ENCODE measurements around the gene MAPRE3.
A peak's percentile ranks its signal among the peaks of the same experiment; 100 is the strongest.

The MAPRE3 gene

DNA sequence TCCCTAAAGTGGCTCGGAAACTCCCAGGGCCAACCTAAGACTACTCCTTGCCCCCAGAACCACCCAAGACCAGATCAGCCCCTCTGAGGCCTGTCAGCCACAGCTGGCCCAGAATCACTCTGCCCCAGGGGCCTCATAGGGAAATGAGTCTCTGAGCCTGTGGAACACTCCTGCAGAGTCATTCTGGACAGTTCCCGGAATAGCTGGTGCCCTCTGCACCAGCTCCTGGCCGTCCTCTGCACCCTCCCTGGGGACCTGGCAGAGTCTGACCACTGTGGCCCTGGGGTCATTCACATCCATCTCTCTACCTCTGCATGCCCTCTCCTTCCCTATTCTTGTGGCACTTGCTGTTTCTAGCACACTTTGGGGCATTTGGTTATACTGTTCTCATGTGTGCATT, 47.7 kb downstream of the MAPRE3 start:
- no peak for DNase-seq

DNA sequence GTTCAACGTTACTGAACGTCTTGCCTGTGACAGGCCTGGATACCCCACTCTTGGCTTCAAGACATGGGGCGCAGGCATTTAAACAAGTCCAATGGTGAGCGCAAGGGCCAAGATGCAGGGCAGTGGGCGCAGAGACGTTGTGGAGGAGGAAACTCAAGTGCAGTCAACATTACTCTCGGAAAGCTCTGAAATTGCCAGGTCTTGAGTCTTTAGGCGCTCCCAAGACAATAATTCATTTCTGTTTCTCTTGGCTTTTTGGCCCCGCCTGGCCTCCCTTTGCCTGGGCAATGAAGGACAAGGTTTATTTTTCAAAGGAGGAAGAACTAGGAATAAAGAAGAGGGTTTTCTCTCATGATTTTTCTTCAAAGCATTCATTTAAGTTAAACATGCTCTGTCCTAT, 49.0 kb downstream of the MAPRE3 start:
- DNase-seq, result no peak

DNA sequence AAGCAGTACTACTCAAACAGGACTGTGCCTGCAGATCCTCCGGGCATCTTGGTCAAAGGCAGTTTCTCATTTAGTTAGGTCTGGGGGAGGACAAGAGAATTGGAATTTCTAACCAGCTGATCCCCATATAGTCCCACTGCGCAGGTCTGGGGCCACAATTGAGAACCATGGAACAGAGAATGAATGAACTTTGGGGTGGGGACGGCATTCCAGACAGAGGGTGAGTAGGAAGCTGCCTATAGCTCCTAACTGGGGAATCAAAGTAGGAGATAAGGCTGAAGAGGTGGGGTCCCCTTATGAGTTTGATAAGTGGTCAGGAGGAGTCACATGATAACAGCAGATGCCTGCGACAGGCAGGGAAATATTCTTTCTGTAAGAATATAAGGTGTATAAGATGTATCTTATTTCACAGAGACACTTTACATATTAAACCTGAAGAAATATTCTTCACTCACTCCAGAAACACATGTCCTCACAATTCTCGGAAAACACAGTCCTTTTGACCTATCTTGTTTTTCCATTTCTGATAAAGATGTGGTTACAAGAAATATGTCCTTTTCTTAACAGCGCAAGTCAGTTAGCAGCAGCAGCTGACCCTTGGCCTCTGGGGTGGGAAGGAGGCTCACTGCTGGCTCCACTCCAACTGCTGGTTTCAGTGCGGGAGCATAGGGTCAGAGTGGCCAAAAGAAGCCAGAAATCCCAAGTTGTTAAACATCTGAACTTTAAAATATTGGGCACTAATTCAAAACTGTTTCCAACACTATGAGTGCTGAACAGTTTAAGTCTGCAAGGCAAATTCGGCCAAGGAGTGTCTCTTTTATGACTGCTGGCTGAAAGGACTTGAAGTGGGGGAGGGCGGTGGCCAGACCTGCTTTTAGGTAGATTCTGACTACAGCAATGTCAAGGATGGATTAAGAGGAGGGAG, 49.8 kb downstream of the MAPRE3 start:
- no peak for DNase-seq

DNA sequence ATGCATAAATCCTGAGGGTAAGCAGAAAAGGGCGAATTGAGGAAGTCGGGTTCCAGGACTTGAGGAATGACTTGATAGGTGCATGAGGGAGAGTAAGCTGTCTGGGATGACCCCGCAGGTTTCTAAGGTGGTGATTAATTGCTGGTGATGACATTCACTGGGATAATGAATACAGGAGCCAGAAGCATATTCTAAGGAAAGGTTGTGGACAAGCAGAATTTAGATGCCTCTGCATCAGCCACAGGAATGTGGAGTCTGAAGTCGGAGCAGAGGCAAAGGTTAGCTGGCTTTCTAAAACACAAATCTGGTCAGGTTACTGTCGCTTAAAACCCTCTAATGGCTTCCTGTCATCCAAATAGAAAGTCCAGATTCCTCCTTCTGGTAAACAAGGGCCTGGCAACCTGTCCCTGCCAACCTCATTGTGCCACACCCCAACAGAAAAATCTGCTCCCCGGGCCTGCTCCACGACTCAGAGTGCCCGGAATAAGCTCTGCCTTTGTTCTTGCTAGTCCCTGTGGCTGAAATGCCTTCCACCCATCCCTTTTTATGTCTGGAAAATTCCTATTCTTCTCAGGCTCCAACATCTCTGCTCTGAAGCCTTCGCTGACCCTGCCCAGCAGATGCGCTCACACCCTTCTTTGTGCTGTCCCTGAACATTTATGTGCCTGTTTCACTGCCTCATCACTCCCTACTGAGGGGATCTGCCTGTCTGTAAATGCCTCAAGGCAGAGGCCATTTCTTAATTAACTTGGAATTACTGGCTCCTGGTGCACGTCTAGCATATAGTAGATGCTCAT, 51.0 kb downstream of the MAPRE3 start:
- DNase-seq, result no peak

DNA sequence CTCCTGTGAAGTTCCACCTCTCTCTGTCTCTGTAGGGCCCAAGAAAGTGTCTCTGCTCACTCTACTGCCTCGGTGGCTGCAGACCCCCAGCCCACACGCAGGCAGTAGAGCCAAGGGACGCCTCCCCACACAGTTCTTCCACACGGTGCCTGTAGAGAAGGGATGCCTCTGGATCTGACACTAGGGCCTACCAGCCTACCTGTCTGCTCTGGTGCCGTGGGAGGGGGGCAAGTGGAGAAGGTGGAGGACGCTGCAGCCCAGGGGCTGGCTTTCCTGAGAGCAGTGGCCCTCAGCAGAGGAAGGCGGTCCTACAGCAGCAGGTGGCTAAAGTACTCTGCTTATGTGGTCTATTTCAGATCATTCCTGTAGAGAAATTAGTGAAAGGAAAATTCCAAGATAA, 53.3 kb downstream of the MAPRE3 start:
- no peak for DNase-seq

DNA sequence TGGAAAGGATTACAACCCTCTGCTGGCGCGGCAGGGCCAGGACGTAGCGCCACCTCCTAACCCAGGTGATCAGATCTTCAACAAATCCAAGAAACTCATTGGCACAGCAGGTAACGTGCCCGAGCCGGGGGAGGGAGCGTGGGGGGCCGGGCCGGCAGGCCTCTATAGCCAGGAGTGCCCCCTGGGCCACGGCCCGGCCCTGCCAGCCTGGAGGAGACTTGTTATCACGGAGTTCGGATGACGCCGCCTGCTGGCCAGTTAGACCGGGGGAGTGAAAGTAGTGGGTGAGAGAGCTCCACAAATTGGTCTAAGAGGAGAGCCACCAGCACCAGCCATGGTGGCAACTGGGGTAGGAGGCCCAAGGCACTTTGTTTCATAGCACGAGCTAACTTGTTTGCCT, 53.8 kb downstream of the MAPRE3 start:
- DNase-seq, result no peak

DNA sequence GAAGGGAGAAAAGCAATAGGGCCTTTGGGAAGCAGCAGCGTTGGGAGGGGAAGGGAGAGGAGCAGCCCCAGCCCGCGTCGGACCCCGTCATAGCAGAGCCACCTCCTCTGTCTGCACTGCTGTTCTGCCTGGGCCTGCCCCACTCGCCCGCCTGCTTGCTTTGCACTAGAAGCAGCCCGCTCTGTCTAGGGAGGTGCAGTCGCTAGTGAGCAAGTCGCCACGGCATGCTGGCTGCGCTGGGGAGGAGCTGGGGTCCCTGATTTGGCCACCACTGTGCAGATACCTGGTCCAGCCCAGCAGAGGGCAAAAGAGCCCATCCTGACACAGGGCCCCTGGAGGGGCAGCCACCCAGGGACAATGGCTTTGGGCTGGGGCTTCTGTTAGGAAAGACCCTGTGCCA, 54.4 kb downstream of the MAPRE3 start:
- DNase-seq, result no peak

DNA sequence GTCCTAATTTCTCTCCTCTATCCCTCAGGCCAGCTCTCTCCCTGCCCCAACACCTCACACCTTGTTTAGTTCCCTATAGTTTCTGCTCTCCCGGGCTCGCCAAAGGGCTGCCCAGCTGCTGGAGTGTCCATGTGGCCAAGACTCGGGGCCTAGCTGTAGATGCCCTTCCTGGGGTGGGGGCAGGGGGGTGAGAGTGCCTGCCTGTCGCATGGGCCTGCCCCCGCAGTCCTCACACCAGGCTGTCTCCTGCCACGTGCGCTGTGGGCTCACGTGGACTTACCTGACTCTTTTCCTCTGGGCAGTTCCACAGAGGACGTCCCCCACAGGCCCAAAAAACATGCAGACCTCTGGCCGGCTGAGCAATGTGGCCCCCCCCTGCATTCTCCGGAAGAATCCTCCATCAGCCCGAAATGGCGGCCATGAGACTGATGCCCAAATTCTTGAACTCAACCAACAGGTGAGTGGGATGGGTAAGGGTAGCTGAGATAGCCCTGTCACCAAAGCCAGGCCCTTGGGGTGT, 54.9 kb downstream of the MAPRE3 start:
- no peak for DNase-seq

DNA sequence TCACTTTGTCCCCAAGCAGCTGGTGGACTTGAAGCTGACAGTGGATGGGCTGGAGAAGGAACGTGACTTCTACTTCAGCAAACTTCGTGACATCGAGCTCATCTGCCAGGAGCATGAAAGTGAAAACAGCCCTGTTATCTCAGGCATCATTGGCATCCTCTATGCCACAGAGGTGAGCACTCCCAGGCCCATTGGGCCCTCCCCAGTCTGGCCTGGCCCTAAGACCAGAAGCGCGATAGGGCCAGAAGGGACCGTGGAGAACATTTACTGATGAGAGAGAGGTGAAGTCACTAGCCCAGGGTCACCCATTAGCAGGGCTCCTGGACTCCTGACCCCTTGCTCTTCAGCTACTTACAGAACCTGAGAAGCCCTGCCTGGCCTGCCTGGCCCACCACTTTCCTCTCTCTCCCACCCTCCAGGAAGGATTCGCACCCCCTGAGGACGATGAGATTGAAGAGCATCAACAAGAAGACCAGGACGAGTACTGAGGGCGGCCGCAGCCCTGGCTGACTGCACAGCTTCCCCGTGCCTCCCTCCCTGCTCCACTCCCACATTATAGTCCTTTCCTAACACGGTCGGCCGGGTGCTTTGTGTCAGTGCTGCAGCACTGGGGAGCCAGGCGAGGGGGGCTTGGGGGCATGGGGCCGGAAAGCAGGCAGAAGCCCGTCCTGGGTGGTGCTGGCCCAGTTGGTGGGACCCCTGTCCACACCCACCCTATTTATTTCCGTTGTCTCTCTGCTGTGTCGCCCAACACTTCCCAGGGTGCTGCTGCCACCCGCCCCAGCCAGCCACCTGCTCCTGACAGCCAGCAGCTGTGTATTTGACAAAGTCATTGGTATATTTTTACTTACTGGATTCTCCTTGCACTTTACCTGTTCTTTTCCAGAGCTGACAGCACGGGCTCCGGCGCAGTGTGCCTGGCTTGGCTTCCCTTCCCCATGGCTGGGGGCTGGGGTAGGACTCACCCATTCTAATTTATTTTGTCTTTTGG, 55.7 kb downstream of the MAPRE3 start:
- no peak for DNase-seq

DNA sequence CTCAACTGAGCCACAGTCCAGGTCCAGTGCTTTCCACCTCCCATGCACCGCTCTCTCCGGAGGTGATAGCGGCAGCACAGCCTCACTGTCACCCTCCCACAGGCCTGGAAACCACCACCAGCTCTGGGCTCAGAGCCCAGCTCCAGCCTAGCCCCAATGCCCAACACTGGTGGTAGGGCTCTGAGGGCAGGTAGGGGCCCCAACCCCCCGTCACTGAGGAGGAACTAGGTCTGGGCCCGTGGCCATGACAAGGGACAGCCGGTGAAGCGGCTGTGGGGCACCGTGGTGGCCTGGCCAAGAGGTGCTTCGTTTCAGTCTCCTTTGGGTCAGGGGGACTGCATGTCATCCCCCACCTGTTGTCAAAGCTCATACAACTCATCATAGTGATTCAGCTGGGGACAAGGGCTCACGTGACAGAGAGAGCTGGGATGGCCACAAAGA, 56.8 kb downstream of the MAPRE3 start:
- no peak for DNase-seq

DNA sequence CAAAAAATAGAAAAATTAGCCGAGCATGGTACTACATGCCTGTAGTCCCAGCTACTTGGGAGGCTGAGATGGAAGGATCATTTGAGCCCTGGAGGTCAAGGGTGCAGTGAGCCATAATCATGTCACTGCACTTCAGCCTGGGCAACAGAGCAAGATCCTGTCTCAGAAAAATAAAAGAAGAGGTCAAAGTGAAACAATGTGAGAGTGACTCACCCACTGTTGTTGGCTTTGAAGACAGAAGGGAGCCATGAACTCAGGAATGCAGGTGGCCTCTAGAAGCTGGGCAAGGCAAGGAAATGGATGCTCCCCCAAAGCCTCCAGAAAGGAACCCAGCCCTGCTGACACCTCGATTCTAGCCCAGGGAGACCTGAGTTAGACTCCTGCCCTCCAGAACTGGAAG, 58.6 kb downstream of the MAPRE3 start:
- no peak for DNase-seq

DNA sequence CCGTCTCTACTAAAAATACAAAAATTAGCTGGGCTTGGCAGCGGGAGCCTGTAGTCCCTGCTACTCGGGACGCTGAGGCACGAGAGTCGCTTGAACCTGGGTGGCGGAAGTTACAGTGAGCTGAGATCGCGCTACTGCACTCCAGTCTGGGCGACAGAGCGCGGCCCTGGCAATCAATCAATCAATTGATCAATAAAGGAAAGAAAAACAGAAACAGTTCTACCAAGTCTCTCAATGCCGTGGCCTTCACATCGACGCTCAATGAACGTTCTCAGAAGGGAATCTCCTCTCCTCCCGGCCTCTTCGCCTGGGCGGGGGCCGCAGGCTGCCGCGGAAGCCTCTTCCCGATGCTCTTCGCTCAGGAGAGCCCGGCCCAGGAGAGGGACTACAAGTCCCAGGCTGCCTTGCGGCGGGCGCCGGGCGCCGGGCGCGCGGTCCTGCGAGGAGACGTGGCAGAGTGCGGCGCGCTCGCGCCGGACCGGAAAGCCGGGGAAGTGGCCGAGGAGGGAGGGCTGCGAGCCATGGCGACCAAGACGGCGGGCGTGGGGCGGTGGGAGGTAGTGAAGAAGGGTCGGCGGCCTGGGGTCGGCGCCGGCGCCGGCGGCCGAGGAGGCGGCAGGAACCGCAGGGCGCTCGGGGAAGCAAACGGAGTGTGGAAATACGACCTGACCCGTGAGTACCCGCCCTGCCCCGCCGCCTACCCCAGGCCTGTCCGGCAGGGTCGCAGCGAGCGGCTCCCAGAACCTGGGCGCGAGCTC, 62.2 kb downstream of the MAPRE3 start, which contains the start of gene TMEM214:
Gene TMEM214 (plus strand): TSS at position 471 of the 758 bp plus-strand sequence. CDS start 51 bp downstream, at position 522.
- peak; percentile 68 for DNase-seq

DNA sequence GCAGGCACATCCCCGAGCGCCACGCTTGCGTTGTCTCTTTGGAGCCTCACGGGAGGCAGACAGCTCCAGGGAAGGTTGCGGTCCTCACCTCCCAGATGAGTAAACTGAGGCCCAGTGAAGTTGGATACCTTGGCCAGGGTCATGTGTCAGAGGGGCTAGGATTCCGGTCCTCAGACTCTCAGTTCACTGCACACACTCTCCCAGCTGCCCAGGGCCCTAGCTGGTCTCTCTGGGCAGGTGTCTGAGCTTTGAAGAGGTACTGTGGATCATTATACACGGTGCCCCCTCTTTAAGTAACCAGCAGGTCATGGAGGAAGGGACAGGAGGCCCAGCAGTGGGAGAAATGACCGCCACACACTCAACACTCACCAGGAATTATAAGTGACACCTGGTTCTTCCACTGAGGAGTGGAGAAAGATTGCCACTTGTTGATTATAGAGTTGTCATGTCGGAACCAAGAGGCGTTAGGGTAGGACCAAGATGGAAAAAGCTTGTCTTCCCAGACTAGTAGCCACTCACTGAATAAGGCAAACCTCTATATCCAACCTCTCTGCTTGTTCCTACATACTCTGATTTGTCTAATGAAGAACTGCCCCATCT, 62.9 kb downstream of the MAPRE3 start:
- no peak for DNase-seq

DNA sequence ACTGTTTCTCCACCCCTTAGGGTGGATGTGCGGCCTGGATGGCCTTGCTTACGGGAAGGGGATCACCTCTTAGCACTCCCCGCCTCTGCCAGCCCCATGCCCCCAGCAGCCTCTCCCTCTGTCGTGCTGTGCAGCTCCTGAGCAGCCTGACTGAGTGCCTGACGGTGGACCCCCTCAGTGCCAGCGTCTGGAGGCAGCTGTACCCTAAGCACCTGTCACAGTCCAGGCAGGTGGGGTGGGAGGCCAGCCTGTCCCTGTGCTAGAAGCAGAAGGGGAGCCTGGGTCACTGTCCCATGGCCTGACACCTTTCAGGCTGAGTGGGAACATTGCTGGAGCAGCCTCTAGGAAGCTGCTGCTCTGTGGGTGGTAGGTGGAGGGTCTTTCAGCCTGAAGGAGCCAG, 67.6 kb downstream of the MAPRE3 start:
- no peak for DNase-seq

DNA sequence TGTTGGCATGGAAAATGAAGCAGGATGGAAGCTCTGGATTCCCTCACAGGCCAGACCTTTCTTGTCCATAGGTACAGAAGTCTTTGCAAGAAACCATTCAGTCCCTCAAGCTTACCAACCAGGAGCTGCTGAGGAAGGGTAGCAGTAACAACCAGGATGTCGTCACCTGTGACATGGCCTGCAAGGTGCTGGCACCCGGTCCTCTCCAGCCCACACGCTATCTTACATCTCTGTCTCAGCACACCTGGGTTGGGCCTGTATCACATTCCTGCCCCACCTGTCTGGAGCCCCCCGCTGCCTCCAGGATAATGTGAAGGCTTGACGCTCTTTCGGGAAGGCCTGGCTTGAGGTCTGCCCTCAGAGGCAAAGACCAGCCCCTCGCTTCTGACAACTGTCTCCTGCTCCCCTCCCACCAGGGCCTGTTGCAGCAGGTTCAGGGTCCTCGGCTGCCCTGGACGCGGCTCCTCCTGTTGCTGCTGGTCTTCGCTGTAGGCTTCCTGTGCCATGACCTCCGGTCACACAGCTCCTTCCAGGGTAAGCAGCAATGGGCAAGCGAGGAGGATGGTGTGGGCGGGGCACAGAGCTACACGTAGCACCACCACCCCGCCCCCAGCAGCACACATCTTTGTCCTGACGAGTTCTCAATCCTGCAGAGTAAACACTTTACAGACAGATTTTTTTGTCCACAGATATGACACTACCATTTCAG, 68.3 kb downstream of the MAPRE3 start:
- DNase-seq, result no peak

DNA sequence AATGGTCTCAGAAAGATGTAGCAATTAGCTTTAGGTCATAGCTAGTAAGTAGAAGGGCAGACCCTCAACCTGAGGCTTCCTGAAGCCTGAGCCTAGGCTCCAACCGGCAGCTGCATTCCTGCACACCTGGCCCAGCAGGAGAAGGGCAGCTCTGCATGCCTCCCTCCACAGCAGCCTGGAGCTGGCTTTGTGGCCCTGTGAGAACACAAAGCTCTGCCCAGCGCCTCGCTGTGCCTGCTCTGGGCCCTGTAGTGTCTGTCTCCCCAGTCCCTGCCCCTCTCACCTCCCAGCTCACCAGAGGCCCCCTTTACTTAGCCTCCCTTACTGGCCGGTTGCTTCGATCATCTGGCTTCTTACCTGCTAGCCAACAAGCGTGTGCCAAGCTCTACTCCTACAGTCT, 69.0 kb downstream of the MAPRE3 start:
- no peak for DNase-seq

DNA sequence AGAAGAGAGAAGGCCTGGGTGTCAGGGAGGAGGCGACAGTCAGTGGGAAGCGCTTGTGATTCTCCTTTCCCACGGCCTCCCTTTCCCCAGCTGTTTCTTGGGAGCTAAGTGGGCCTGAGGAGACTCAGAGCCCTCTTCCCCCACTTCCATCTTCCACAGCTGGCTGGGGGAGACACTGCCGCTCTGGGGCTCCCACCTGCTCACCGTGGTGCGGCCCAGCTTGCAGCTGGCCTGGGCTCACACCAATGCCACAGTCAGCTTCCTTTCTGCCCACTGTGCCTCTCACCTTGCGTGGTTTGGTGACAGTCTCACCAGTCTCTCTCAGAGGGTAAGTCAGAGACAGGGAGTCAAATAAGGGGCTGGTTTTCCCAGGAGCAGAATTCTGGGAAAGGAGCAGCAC, 69.4 kb downstream of the MAPRE3 start:
- DNase-seq, result no peak

DNA sequence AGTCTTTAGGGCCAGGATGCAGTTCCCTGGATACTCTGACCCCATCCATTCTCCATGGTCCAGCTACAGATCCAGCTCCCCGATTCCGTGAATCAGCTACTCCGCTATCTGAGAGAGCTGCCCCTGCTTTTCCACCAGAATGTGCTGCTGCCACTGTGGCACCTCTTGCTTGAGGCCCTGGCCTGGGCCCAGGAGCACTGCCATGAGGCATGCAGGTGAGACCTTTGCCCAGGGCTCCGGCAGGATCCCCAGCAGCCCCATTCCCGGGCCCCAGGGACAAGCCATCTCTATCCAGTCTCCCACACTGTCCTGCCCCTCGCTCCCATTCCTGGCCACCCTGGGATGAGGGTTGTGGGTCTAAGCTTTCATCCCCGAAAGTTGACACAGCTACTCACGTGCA, 69.8 kb downstream of the MAPRE3 start:
- DNase-seq, result no peak

DNA sequence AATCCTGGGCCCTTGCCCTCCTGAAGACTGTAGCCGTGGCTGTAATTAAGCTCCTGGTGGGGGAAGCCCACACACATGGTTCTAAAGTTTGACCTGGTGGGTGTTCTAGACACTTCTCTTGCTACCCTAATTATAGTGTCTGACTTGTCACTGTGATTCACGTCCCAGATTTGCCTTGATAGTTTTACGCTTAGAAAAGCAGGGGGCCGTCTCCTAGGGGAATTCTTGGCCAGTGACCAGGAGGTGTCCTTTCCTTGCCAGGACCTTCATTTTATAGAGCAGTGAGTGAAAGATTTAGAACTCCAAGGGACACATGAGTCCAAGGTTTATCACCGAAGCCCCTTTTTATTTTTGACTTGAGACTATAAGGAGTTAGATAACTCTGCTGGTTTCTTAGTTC, 71.3 kb downstream of the MAPRE3 start:
- no peak for DNase-seq

DNA sequence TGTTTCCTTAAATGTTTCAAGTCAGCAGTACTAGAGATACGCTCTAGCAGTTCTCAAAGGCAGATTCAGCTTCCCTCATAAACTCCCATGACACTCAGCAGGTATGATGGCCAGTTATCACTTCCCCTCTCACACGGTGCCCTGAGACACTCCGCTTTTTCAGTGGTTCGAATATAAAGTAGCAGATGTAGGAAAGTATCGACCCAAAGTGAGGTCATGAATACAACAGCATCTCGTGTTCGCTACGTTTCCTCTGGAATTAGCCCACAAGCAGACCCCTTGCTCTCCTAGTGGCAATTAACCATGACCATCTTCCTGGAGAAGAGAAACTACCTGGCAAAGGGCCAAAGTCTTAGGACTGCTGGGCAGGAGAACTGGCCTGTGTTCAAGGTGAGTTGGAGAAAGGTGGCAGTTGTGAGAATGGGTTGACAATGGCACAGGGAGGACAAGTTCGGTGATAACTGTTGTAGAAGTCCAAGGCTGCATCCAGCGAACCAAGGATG, 71.8 kb downstream of the MAPRE3 start:
- DNase-seq, result no peak

Data from DMS153 (cell line).